ENCODE data around the gene PIGL. TPM values are rescaled to one million over a fixed set of nuclear protein-coding genes. Genes with fewer than 3 reads are reported as not detected.
"Not testable (repeated sequence)": the region's sequence is repeated elsewhere in the genome, so short reads cannot be mapped to it uniquely, and the experiment has no call there.

PIGL gene
- total RNA-seq, 1 experiment from 2014 or later = 17.0 TPM

- no peak for DNase-seq (ENCODE audit: low spot score)
Measured at GRCh38 chr17:16306211-16306610, 89.2 kb downstream of the PIGL start.

GRCh38 chr17:16312061-16312460 is 95.1 kb downstream of the PIGL start:
- DNase-seq (ENCODE audit: low spot score) = not testable (repeated sequence)

GRCh38 chr17:16313139-16314090 is 96.4 kb downstream of the PIGL start:
- no peak for DNase-seq (ENCODE audit: low spot score)

- DNase-seq (ENCODE audit: low spot score) = no peak
Measured at GRCh38 chr17:16314189-16314588, 97.2 kb downstream of the PIGL start.

DNA sequence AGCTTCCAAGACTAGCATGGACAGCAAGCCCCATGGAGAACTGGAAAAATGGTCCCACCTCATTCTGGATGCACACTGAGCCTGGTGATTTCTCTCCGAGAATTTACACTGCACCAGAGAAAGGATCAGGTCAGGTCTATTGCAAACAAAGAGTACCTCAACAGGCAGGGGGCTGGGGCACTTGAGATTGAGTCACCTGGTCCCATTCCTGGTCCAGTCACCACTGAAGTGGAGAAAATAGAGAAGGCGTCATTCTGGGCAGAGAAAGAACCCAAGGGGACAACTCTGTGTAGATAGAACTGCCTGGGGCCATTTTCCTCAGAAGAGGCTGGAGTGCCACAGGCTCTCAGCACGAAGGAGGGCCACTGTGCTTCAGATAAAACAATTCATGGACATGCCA is 97.8 kb downstream of the PIGL start:
- no peak for DNase-seq (ENCODE audit: low spot score)

DNA sequence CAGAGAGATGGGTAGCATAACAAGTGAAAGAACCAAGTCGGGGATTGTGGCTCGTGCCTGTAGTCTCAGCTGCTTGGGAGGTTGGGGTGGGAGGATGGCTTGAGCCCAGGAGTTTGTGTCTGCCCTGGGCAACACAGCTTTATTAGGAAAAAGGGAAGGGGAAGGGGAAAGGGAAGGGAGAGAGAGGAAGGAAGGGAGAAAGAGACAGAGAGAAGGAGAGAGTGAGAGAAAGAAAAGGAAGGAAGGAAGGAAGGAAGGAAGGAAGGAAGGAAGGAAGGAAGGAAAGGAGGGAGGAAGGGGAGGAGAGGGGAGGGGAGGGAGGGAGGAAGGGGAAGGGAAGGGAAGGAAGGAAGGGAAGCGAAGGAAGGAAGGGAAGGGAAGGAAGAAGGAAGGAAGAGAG is 103.0 kb downstream of the PIGL start:
- no peak for DNase-seq (ENCODE audit: low spot score)

DNA sequence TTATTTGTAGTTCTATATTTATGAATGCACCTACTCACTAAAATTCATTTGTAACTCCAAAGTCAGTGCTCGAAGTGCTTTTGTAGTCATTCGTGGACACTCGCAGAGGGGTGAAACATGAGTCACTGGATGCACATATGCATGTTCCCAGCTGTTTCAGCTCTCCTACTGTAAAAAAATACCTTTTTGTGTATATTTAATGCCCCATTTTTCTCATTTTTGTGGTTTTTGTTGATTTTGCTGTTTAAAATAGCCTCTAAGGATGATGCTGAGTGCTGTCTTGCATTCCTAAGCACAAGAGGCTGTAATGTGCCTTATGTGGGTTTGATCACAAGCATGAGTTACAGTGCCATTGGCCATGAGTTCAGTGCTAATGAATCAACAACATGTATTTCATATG is 105.6 kb downstream of the PIGL start:
- DNase-seq (ENCODE audit: low spot score) = no peak

- DNase-seq (ENCODE audit: low spot score) = no peak
Measured at GRCh38 chr17:16325964-16326363, 109.0 kb downstream of the PIGL start.

DNA sequence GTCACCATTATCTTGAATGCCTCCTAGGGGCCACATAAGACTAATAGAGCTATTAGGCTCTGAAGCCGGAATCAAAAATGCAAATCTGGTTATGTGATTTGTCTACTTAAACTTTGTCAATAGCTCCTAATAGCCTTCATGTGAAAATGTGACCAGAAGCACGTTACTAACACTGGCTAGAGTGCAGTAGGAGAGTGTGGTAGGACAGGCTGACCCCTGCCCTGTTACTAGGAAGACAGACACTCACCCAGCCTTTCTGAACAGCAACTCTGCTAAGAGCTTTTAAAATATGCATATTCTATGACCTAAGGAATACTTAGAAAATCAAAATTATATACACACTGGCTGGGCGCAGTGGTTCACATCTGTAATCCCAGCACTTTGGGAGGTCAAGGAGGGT is 110.0 kb downstream of the PIGL start:
- DNase-seq (ENCODE audit: low spot score) = no peak

GRCh38 chr17:16328997-16329396 is 112.0 kb downstream of the PIGL start:
- DNase-seq (ENCODE audit: low spot score) = no peak

DNA sequence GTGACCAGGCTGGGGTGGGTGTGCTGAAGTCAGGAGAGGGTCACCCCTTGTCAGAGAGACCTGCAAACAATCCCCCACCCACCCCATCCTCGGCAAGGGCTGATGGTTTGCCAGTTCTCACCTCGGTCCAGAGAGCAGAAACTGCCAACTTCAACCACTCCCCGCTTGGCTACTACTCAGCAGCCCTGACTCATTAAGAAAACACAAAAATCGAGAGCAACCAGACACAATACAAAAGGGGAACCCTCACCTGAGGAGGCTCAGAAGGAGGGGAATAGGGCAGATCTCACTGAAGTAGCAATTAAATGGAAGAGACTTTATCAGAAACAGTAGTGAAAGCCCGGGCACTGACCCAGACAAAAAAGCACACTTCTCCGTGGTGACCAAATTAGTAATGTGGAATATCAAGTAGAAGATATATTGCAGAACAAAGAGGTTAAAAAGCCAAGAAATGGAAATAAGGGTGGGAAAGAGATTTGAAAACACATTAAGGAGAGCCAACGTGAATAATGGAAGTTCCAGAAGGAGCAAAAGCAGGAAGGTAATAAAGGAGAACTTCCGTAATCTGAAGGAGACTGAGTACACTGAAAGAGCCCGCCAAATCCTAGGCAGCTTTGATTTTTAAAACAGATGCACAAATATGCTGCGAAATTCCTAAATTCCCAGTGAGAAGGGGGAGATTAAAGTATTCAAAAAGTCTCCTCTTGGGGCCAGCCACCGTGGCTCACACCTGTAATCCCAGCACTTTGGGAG is 112.7 kb downstream of the PIGL start:
- peak; percentile 46 for DNase-seq (ENCODE audit: low spot score)

DNA sequence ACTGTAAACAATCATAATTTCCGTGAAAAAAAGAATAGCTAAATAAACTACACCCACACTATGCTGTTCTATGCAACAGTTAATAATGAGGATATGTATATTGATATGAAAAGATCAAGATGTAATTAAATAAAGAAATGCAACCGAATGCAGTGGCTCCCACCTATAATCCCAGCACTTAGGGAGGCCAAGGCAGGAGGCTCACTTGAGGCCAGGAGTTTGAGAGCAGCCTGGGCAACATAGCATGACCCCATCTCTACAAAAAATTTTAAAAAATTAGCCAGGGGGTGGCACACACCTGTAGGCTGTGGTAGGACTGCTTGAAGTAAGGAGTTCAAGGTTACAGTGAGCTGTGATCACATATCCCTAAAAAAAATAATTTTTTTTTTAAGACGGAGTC is 121.4 kb downstream of the PIGL start:
- DNase-seq (ENCODE audit: low spot score) = no peak

- no peak for DNase-seq (ENCODE audit: low spot score)
Measured at GRCh38 chr17:16339402-16339801, 122.4 kb downstream of the PIGL start.

DNA sequence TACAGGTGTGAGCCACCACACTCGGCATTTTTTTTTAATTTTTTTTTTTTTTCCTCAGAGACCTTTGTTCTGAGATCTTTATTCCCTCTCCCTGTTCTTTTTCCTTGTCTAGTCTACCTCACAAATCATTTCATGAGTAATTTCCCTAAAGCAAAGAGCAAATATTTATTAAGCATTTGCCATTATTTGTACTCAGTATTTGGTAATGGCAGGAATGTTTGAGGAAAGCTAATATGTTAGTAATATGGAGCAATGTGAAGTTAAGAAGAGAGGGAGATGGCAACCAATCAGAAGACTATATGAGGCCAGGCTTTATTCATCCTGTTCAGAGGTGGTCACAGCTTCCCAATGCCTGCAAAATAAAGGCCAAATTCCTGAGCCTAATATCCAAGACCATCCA is 122.9 kb downstream of the PIGL start:
- no peak for DNase-seq (ENCODE audit: low spot score)

GRCh38 chr17:16342979-16343378 is 126.0 kb downstream of the PIGL start:
- no peak for DNase-seq (ENCODE audit: low spot score)

- no peak for DNase-seq (ENCODE audit: low spot score)
Measured at GRCh38 chr17:16343569-16343968, 126.6 kb downstream of the PIGL start.

- no peak for DNase-seq (ENCODE audit: low spot score)
Measured at GRCh38 chr17:16345565-16345964, 128.6 kb downstream of the PIGL start.

GRCh38 chr17:16346721-16347271 is 129.8 kb downstream of the PIGL start:
- no peak for DNase-seq (ENCODE audit: low spot score)

DNA sequence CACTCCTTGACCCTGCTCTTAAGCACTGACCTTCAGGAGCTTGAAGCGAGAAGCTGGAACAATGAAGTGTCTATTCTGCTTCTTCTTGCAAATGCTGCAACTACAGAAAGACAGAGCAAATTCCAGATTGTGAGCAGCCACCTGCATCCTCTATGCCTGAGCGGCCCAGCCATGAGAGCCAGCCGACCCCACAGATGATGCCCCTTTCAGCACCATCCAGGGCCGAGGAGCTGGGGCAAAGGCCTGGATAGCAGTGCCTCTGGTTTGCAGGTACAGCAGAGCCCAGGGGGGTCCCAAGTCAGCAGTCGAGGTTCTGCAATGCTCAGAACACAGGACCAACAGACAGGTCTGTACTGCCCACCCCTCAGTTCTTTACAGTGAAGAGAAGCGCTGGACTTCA is 131.6 kb downstream of the PIGL start:
- DNase-seq (ENCODE audit: low spot score) = no peak

DNA sequence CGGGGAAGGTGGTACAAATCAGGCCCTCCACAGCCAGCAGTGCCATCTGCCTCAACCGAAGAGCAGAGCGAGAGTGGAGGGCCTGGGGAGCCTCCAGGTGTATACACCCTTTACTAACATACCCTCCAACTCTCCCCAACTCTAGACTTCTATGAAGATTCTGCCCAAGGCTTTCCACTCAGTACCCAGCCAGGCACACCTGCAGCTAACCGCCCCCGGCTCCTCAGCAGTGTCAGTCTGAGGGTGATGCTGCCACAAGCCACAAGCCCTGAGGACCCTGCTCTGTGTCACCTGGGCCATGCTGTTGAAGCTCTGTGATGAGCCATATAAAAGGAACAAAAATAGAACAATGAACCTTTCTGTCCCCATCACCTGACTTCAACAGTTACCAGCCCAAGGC is 132.4 kb downstream of the PIGL start:
- no peak for DNase-seq (ENCODE audit: low spot score)

GRCh38 chr17:16351831-16352230 is 134.8 kb downstream of the PIGL start:
- no peak for DNase-seq (ENCODE audit: low spot score)

GRCh38 chr17:16352303-16352666 is 135.3 kb downstream of the PIGL start:
- DNase-seq (ENCODE audit: low spot score) = peak; percentile 50
